ENCODE data around the gene BRF1. TPM values are rescaled to one million over a fixed set of nuclear protein-coding genes. Genes with fewer than 3 reads are reported as not detected.

The BRF1 gene
- total and polyA plus RNA-seq, 9 donors = 20.4 to 47.3 (median 37.1) TPM

DNA sequence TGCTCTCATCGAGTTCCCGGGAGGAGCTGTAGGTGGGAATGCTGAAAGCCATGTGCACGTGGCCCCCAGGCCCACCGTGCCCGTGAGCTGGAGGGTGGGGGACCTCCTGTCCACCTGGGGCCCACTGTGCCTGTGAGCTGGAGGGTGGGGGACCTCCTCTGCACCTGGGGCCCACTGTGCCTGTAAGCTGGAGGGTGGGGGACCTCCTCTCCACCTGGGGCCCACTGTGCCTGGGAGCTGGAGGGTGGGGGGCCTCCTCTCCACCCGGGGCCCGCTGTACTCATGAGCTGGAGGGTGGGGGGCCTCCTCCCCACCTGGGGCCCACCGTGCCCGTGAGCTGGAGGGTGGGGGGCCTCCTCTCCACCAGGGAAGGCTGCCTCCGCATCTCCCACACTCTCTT lies 105.8 kb downstream of the BRF1 start:
- WGBS, 3 donors = 46 to 57% (median 53%) methylated on average over 8 to 10 of the region's 10 CpGs
- intact Hi-C loops (cut with DNase I) = no loop called here
- H3K4me3 ChIP-seq = no peak overlapping the region
- H3K27ac ChIP-seq = no peak overlapping the region
- no peak for TF ChIP-seq EP300 (IDR thresholded peaks at IDR 0.05)
- TF ChIP-seq POLR2A (IDR thresholded peaks at IDR 0.05) = no peak
- no peaks in the 10 kb centered on the region for H3K9me3 ChIP-seq
- no peak for DNase-seq
- no peaks in the 10 kb centered on the region for H3K27me3 ChIP-seq
- H3K4me1 ChIP-seq (ENCODE audit: insufficient read depth) = no peaks in the 10 kb centered on the region
- H3K36me3 ChIP-seq = no peaks in the 10 kb centered on the region

DNA sequence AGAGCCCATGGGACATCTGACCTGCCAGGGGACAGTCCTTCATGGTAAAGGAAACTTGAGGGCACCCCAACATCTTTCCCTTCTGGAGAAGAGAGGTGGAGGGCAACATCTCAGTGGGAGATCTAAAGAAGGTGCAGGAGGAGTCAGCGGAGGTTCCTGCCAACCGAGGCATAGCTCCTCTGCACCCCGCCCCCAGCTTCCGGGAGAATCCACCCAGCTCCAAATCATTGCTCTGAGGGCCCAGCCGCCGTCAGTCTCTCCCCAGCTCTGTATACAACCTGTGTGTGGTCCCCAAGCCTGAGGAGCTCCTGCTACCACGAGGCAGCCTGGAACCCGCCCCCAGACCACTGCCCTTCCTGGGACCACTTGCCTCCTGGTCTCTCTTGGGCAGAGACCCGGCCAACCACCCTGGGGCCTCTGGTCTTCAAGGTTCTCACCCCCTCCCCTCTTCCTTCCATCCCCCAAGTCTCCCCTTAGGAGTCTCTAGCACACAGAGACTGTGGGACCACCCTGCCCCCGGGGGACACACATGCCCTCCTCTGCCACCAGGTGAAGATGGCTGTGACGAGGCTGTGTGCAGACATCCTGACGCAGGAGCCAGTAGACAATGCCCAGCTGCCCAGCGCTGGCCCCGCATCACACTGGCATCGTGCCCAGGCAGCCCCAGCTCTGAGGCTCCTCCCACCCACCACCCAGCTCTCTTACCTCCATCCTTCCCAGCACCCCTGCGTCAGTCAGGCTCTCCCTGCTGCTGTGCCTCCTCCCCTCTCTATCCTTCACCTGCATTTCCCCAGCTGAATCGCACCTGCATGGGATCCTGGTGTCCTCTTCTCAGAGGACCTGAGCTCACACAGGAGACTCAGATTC lies 106.7 kb downstream of the BRF1 start:
- Histone ChIP-seq H3K27ac (no peak overlapping the region), H3K4me3 (no peak overlapping the region), H3K4me1 (ENCODE audit: insufficient read depth) (no peaks in the 10 kb centered on the region), H3K36me3 (no peaks in the 10 kb centered on the region), H3K27me3 (no peaks in the 10 kb centered on the region), H3K9me3 (no peaks in the 10 kb centered on the region)
- intact Hi-C loops (cut with DNase I) = loop anchor here in 1 of 4 donors (2.0 kb wide), 1 partner anchor 67 kb away; no protein-coding TSS in a partner anchor
- TF ChIP-seq, protein P1, sequence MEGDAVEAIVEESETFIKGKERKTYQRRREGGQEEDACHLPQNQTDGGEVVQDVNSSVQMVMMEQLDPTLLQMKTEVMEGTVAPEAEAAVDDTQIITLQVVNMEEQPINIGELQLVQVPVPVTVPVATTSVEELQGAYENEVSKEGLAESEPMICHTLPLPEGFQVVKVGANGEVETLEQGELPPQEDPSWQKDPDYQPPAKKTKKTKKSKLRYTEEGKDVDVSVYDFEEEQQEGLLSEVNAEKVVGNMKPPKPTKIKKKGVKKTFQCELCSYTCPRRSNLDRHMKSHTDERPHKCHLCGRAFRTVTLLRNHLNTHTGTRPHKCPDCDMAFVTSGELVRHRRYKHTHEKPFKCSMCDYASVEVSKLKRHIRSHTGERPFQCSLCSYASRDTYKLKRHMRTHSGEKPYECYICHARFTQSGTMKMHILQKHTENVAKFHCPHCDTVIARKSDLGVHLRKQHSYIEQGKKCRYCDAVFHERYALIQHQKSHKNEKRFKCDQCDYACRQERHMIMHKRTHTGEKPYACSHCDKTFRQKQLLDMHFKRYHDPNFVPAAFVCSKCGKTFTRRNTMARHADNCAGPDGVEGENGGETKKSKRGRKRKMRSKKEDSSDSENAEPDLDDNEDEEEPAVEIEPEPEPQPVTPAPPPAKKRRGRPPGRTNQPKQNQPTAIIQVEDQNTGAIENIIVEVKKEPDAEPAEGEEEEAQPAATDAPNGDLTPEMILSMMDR (IDR thresholded peaks at IDR 0.05) = no peak
- TF ChIP-seq POLR2A (IDR thresholded peaks at IDR 0.05) (no peak), EP300 (IDR thresholded peaks at IDR 0.05) (no peak)
- DNase-seq = no peak
- 21 to 25% (median 24%) methylated on average over 17 of the region's 17 CpGs for WGBS, 3 donors

DNA sequence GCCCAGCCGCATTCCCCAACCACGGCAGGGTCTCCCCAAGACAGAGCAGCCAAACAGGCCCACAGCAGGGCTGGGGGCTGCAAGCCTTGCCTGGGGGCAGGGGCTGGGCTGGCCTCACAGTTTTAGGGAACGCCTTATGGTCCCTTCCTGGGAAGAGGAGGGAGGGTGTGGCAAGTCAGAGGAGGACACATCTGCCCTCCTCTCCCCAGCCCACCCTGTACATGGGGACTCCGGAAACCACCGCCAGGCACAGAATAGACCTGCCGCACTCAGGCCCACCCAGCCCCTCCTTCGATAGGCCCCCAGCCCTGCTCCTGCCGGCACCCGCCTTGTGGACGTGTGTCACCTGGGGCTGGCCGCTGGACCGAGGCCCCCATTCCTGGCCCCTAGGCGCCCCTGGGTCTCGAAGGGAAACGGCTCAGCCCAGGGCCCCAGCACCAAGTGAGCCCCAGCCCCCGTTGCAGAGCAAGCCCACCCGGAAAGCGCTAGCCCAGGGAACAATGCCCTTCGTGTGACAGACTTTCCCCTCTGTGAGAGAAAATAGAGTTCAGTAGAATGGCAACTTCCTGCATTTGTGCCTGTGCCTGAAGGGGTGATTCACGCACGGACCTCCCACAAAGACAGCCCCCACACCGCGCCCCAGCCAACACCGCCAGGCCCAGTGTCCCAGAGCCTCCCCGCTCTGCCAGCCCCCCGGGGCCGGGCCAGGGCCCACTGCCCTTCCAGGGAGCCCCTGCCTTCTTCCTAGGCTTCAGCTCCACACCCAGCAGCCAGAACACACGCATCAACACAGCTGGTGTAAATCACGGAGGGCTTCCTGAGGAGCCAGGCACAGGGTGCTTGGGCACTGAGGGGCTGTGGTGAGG lies 107.7 kb downstream of the BRF1 start:
- no peak overlapping the region for H3K4me3 ChIP-seq
- no peaks in the 10 kb centered on the region for H3K4me1 ChIP-seq (ENCODE audit: insufficient read depth)
- no peak overlapping the region for H3K27ac ChIP-seq
- DNase-seq = no peak
- intact Hi-C loops (cut with DNase I) = loop anchor here in 1 of 4 donors (2.0 kb wide), 1 partner anchor 66 kb away; no protein-coding TSS in a partner anchor
- no peaks in the 10 kb centered on the region for H3K36me3 ChIP-seq
- peaks cover 0 to 2% of the 10 kb centered on the region in 2 donors for H3K9me3 ChIP-seq
- H3K27me3 ChIP-seq = no peaks in the 10 kb centered on the region
- TF ChIP-seq POLR2A (IDR thresholded peaks at IDR 0.05) = no peak
- TF ChIP-seq EP300 (IDR thresholded peaks at IDR 0.05) = no peak
- TF ChIP-seq, protein P1 (IDR thresholded peaks at IDR 0.05) = no peak
- 24 to 28% (median 25%) methylated on average over 29 of the region's 29 CpGs for WGBS, 3 donors

DNA sequence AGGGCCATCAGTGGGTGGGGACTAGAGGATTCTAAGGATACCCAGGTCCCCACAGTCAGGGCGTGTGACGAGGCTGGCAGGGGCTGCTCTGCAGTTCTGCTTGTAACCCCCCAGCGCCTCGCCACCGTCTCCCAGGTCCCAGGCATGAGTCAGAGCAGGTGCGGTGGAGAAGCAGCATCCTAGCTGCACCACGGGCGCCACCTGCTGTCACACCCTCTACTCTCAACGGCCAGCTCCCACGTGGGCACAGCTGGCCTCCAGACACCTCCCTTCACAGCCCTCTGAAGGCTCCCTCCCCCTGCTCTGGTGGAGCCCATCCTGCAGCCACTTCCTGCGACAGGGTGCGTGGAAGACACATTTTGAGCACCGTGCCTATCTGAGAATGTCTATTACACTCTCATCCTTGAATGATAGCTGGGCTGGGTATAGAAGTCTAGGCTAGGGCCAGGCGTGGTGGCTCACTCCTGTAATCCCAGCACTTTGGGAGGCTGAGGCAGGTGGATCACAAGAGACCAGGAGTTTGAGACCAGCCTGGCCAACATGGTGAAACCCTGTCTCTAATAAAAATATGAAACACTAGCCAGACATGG lies 112.8 kb downstream of the BRF1 start:
- Histone ChIP-seq H3K9me3 (peaks cover 0 to 7% of the 10 kb centered on the region in 2 donors), H3K27ac (no peak overlapping the region), H3K4me1 (ENCODE audit: insufficient read depth) (no peaks in the 10 kb centered on the region), H3K27me3 (no peaks in the 10 kb centered on the region), H3K36me3 (no peaks in the 10 kb centered on the region), H3K4me3 (no peak overlapping the region)
- TF ChIP-seq POLR2A (IDR thresholded peaks at IDR 0.05) (no peak), EP300 (IDR thresholded peaks at IDR 0.05) (no peak)
- 65 to 77% (median 69%) methylated on average over 14 of the region's 14 CpGs for WGBS, 3 donors
- intact Hi-C loops (cut with DNase I) = no loop called here
- no peak for DNase-seq

DNA sequence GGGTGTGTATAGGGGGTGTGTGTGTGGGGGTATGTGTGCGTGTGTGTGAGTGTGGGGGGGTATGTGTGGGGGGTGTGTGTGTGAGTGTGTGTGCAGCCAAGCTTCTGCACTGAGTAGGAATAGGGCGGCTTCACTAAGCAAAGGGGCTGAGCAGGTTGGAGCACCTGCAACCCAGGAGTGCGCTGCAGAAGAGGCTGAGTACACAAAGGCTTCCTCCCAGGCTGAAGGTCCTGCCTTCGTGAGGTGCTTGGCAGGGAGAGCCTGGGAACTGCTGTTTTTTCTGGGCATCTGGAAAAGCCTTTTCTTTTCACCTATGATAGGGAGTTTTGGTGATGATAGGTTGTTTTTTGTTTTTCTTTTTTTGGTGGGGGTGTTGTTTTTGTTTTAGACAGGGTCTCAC lies 113.7 kb downstream of the BRF1 start:
- Histone ChIP-seq H3K27me3 (no peaks in the 10 kb centered on the region), H3K27ac (no peak overlapping the region), H3K4me1 (ENCODE audit: insufficient read depth) (no peaks in the 10 kb centered on the region), H3K36me3 (no peaks in the 10 kb centered on the region), H3K4me3 (no peak overlapping the region), H3K9me3 (peaks cover 0 to 7% of the 10 kb centered on the region in 2 donors)
- no peak for DNase-seq
- 35 to 54% (median 41%) methylated on average over 4 of the region's 4 CpGs for WGBS, 3 donors
- TF ChIP-seq, protein P1 (IDR thresholded peaks at IDR 0.05) = no peak
- no peak for TF ChIP-seq POLR2A (IDR thresholded peaks at IDR 0.05)
- TF ChIP-seq EP300 (IDR thresholded peaks at IDR 0.05) = no peak
- intact Hi-C loops (cut with DNase I) = no loop called here

Measured in ovary (tissue), 9 donors.